ENCODE results near the gene MB.

DNA sequence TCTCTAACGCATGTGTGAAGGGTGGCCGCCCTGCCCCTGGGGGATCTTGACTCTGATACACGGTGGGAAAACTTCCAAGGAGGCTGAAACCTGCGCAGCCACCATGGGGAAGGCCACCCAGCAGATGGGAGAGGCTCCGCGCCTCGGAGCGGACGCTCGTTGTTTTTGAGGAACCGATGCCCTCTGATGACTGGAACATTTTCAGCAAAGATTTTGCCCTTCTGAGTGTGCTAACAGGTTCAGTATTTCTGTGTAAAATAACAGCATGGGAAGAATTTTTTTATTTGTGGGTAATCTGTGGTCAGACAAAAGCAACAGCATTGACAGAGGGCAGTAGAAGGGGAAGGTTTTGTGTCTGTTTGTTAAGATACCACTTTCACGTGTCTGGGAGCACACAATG lies 16.7 kb downstream of the MB start:
- TF ChIP-seq, protein P1, sequence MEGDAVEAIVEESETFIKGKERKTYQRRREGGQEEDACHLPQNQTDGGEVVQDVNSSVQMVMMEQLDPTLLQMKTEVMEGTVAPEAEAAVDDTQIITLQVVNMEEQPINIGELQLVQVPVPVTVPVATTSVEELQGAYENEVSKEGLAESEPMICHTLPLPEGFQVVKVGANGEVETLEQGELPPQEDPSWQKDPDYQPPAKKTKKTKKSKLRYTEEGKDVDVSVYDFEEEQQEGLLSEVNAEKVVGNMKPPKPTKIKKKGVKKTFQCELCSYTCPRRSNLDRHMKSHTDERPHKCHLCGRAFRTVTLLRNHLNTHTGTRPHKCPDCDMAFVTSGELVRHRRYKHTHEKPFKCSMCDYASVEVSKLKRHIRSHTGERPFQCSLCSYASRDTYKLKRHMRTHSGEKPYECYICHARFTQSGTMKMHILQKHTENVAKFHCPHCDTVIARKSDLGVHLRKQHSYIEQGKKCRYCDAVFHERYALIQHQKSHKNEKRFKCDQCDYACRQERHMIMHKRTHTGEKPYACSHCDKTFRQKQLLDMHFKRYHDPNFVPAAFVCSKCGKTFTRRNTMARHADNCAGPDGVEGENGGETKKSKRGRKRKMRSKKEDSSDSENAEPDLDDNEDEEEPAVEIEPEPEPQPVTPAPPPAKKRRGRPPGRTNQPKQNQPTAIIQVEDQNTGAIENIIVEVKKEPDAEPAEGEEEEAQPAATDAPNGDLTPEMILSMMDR (IDR thresholded peaks at IDR 0.05), result no peak
- TF ChIP-seq POLR2A (IDR thresholded peaks at IDR 0.05), result no peak

Data from testis (tissue), 2 donors.